ENCODE measurements around the gene DYNC1I1.

The DYNC1I1 gene

GRCh38 chr7:96088579-96088978, 316.2 kb downstream of the DYNC1I1 start:
- no peaks in the 10 kb centered on the region for H3K27me3 ChIP-seq (ENCODE audit: control insufficient read depth, insufficient read depth, low read length)
- H3K9me3 ChIP-seq (ENCODE audit: control insufficient read depth, low read length) = no peaks in the 10 kb centered on the region
- H3K36me3 ChIP-seq (ENCODE audit: control insufficient read depth, insufficient read depth, low read length) = no peaks in the 10 kb centered on the region
- no peak overlapping the region for H3K4me3 ChIP-seq (ENCODE audit: low read length)
- H3K9ac ChIP-seq (ENCODE audit: low read length) = no peak overlapping the region
- peaks cover 15% of the 10 kb centered on the region for H3K4me1 ChIP-seq (ENCODE audit: control insufficient read depth, insufficient read depth, low read length)

DNA sequence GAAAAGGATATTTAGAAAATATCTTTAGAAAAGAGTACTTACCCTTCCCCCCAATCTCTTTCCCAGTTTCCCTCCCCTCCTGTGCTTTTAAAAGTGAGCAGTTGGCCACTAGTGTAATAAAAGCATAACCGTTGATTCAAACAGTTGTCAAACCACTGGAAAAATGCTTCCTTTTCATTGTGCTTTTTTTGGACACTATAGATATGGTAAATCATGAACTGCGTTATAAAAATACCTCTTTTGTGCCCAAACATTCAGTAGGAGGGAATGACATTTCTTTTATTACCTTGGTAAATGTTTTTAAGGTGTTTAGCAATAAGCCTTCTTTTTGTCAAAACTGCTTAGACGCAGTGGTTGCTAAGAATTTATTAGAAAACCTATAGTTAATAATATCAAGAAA, 317.2 kb downstream of the DYNC1I1 start:
- no peaks in the 10 kb centered on the region for H3K36me3 ChIP-seq (ENCODE audit: control insufficient read depth, insufficient read depth, low read length)
- H3K27me3 ChIP-seq (ENCODE audit: control insufficient read depth, insufficient read depth, low read length) = no peaks in the 10 kb centered on the region
- no peak overlapping the region for H3K4me3 ChIP-seq (ENCODE audit: low read length)
- no peaks in the 10 kb centered on the region for H3K9me3 ChIP-seq (ENCODE audit: control insufficient read depth, low read length)
- H3K4me1 ChIP-seq (ENCODE audit: control insufficient read depth, insufficient read depth, low read length) = peaks cover 15% of the 10 kb centered on the region
- no peak overlapping the region for H3K9ac ChIP-seq (ENCODE audit: low read length)

- H3K4me3 ChIP-seq (ENCODE audit: low read length) = no peak overlapping the region
- H3K9ac ChIP-seq (ENCODE audit: low read length) = no peak overlapping the region
- H3K27me3 ChIP-seq (ENCODE audit: control insufficient read depth, insufficient read depth, low read length) = no peaks in the 10 kb centered on the region
- H3K9me3 ChIP-seq (ENCODE audit: control insufficient read depth, low read length) = no peaks in the 10 kb centered on the region
- peaks cover 11% of the 10 kb centered on the region for H3K4me1 ChIP-seq (ENCODE audit: control insufficient read depth, insufficient read depth, low read length)
- H3K36me3 ChIP-seq (ENCODE audit: control insufficient read depth, insufficient read depth, low read length) = no peaks in the 10 kb centered on the region
These were observed 318.4 kb downstream of the DYNC1I1 start for GRCh38 chr7:96090756-96091155.

DNA sequence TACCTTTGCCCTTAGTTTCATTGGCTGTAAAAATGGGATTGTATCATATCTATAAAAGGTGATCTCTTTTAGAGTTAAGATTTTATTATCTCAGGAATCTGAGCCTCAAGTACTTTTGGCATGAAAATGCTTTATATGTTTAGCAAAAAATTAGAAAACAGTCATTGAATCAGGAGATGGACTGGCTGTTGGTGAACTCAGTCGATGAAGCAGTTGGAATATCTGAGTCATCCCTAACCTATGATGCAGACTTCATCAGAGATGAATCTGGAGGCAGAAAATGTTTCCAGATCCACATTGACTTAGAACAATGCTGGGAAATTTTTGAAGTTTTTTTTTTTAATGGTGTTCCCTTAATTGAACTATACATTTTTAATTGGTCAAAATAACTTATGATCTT, 321.1 kb downstream of the DYNC1I1 start:
- H3K27me3 ChIP-seq (ENCODE audit: control insufficient read depth, insufficient read depth, low read length) = no peaks in the 10 kb centered on the region
- H3K9me3 ChIP-seq (ENCODE audit: control insufficient read depth, low read length) = no peaks in the 10 kb centered on the region
- H3K4me3 ChIP-seq (ENCODE audit: low read length) = no peak overlapping the region

GRCh38 chr7:96097835-96098234, 325.5 kb downstream of the DYNC1I1 start:
- Histone ChIP-seq H3K36me3 (ENCODE audit: control insufficient read depth, insufficient read depth, low read length) (no peaks in the 10 kb centered on the region), H3K4me3 (ENCODE audit: low read length) (no peak overlapping the region), H3K27me3 (ENCODE audit: control insufficient read depth, insufficient read depth, low read length) (no peaks in the 10 kb centered on the region), H3K9me3 (ENCODE audit: control insufficient read depth, low read length) (no peaks in the 10 kb centered on the region), H3K9ac (ENCODE audit: low read length) (no peak overlapping the region), H3K4me1 (ENCODE audit: control insufficient read depth, insufficient read depth, low read length) (no peaks in the 10 kb centered on the region)

More for the DNA sequence above, 321.1 kb downstream of the DYNC1I1 start:
- Histone ChIP-seq H3K36me3 (ENCODE audit: control insufficient read depth, insufficient read depth, low read length) (no peaks in the 10 kb centered on the region), H3K4me1 (ENCODE audit: control insufficient read depth, insufficient read depth, low read length) (no peaks in the 10 kb centered on the region), H3K9ac (ENCODE audit: low read length) (no peak overlapping the region)

DNA sequence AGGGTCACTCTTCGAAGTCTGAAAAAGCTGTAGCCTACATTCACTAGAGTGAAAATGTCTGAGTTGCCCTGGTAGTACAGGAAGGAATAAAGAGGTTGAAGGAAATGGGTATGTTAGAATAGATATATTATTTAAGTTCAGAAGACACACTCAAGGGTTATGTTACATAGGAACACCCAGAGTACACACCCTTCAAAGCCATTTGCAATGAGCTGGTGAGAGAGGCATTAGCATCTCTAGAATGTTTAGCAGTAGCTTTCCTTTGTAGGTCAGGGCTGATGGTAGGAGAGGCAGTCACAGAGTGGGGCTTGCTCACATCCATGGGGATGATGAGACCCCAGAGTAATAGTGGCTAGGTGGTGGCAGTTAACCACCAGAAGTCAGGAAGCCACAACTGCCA, 328.4 kb downstream of the DYNC1I1 start:
- Histone ChIP-seq H3K9ac (ENCODE audit: low read length) (no peak overlapping the region), H3K4me3 (ENCODE audit: low read length) (no peak overlapping the region), H3K36me3 (ENCODE audit: control insufficient read depth, insufficient read depth, low read length) (no peaks in the 10 kb centered on the region), H3K27me3 (ENCODE audit: control insufficient read depth, insufficient read depth, low read length) (no peaks in the 10 kb centered on the region), H3K4me1 (ENCODE audit: control insufficient read depth, insufficient read depth, low read length) (no peaks in the 10 kb centered on the region), H3K9me3 (ENCODE audit: control insufficient read depth, low read length) (no peaks in the 10 kb centered on the region)

GRCh38 chr7:96102096-96102811, 329.9 kb downstream of the DYNC1I1 start:
- Histone ChIP-seq H3K4me3 (ENCODE audit: low read length) (no peak overlapping the region), H3K36me3 (ENCODE audit: control insufficient read depth, insufficient read depth, low read length) (no peaks in the 10 kb centered on the region), H3K9ac (ENCODE audit: low read length) (no peak overlapping the region), H3K27me3 (ENCODE audit: control insufficient read depth, insufficient read depth, low read length) (no peaks in the 10 kb centered on the region), H3K4me1 (ENCODE audit: control insufficient read depth, insufficient read depth, low read length) (no peaks in the 10 kb centered on the region), H3K9me3 (ENCODE audit: control insufficient read depth, low read length) (no peaks in the 10 kb centered on the region)

- no peaks in the 10 kb centered on the region for H3K9me3 ChIP-seq (ENCODE audit: control insufficient read depth, low read length)
- no peak overlapping the region for H3K9ac ChIP-seq (ENCODE audit: low read length)
- no peaks in the 10 kb centered on the region for H3K27me3 ChIP-seq (ENCODE audit: control insufficient read depth, insufficient read depth, low read length)
- no peak overlapping the region for H3K4me3 ChIP-seq (ENCODE audit: low read length)
- no peaks in the 10 kb centered on the region for H3K4me1 ChIP-seq (ENCODE audit: control insufficient read depth, insufficient read depth, low read length)
- H3K36me3 ChIP-seq (ENCODE audit: control insufficient read depth, insufficient read depth, low read length) = no peaks in the 10 kb centered on the region
These were observed 332.6 kb downstream of the DYNC1I1 start for GRCh38 chr7:96104984-96105383.

- no peak overlapping the region for H3K9ac ChIP-seq (ENCODE audit: low read length)
- no peaks in the 10 kb centered on the region for H3K36me3 ChIP-seq (ENCODE audit: control insufficient read depth, insufficient read depth, low read length)
- no peaks in the 10 kb centered on the region for H3K4me1 ChIP-seq (ENCODE audit: control insufficient read depth, insufficient read depth, low read length)
- H3K4me3 ChIP-seq (ENCODE audit: low read length) = no peak overlapping the region
- no peaks in the 10 kb centered on the region for H3K9me3 ChIP-seq (ENCODE audit: control insufficient read depth, low read length)
- no peaks in the 10 kb centered on the region for H3K27me3 ChIP-seq (ENCODE audit: control insufficient read depth, insufficient read depth, low read length)
These were observed 339.1 kb downstream of the DYNC1I1 start for GRCh38 chr7:96111405-96111804.

GRCh38 chr7:96114190-96114589, 341.8 kb downstream of the DYNC1I1 start:
- Histone ChIP-seq H3K4me3 (ENCODE audit: low read length) (no peak overlapping the region), H3K27me3 (ENCODE audit: control insufficient read depth, insufficient read depth, low read length) (no peaks in the 10 kb centered on the region), H3K9ac (ENCODE audit: low read length) (no peak overlapping the region), H3K4me1 (ENCODE audit: control insufficient read depth, insufficient read depth, low read length) (no peaks in the 10 kb centered on the region), H3K36me3 (ENCODE audit: control insufficient read depth, insufficient read depth, low read length) (no peaks in the 10 kb centered on the region), H3K9me3 (ENCODE audit: control insufficient read depth, low read length) (no peaks in the 10 kb centered on the region)

- Histone ChIP-seq H3K36me3 (ENCODE audit: control insufficient read depth, insufficient read depth, low read length) (no peaks in the 10 kb centered on the region), H3K4me3 (ENCODE audit: low read length) (no peak overlapping the region), H3K27me3 (ENCODE audit: control insufficient read depth, insufficient read depth, low read length) (no peaks in the 10 kb centered on the region), H3K4me1 (ENCODE audit: control insufficient read depth, insufficient read depth, low read length) (no peaks in the 10 kb centered on the region), H3K9me3 (ENCODE audit: control insufficient read depth, low read length) (no peaks in the 10 kb centered on the region), H3K9ac (ENCODE audit: low read length) (no peak overlapping the region)
These were observed 343.8 kb downstream of the DYNC1I1 start for GRCh38 chr7:96116173-96116572.

GRCh38 chr7:96118449-96119001, 346.2 kb downstream of the DYNC1I1 start:
- no peaks in the 10 kb centered on the region for H3K27me3 ChIP-seq (ENCODE audit: control insufficient read depth, insufficient read depth, low read length)
- H3K4me3 ChIP-seq (ENCODE audit: low read length) = no peak overlapping the region
- H3K36me3 ChIP-seq (ENCODE audit: control insufficient read depth, insufficient read depth, low read length) = no peaks in the 10 kb centered on the region
- no peaks in the 10 kb centered on the region for H3K9me3 ChIP-seq (ENCODE audit: control insufficient read depth, low read length)
- H3K4me1 ChIP-seq (ENCODE audit: control insufficient read depth, insufficient read depth, low read length) = no peaks in the 10 kb centered on the region
- no peak overlapping the region for H3K9ac ChIP-seq (ENCODE audit: low read length)

Data from mucosa of stomach (tissue), 1 donor.